Glomerular visceral epithelial cell (primary cell): Measurements from ENCODE around the gene CRIM1.

Experiments
- DNase-seq: peaks from one replicate; pipeline ENCODE4 v3.0.0-alpha.2; 2016; ENCODE audit errors: extremely low spot score

Gene CRIM1

GRCh38 chr2:36455788-36456187 is 100.2 kb downstream of the CRIM1 start:
- DNase-seq: no peak

GRCh38 chr2:36456227-36457175 is 100.9 kb downstream of the CRIM1 start:
- no peak for DNase-seq

GRCh38 chr2:36458106-36458505 is 102.5 kb downstream of the CRIM1 start:
- DNase-seq: no peak

GRCh38 chr2:36459725-36460137 is 104.2 kb downstream of the CRIM1 start:
- DNase-seq: peak; percentile 70

GRCh38 chr2:36461039-36461681 is 105.6 kb downstream of the CRIM1 start:
- peak; percentile 82 for DNase-seq

GRCh38 chr2:36462311-36462935 is 106.8 kb downstream of the CRIM1 start:
- no peak for DNase-seq

GRCh38 chr2:36463365-36463764 is 107.8 kb downstream of the CRIM1 start:
- DNase-seq: no peak

- DNase-seq: no peak
Measured at GRCh38 chr2:36464006-36464721, 108.6 kb downstream of the CRIM1 start.

- DNase-seq: no peak
Measured at GRCh38 chr2:36466135-36466534, 110.6 kb downstream of the CRIM1 start.

- peak; percentile 52 for DNase-seq
Measured at GRCh38 chr2:36468463-36469105, 113.0 kb downstream of the CRIM1 start.

- no peak for DNase-seq
Measured at GRCh38 chr2:36469106-36469477, 113.5 kb downstream of the CRIM1 start.

- no peak for DNase-seq
Measured at GRCh38 chr2:36469710-36470109, 114.1 kb downstream of the CRIM1 start.

- no peak for DNase-seq
Measured at GRCh38 chr2:36473230-36473629, 117.7 kb downstream of the CRIM1 start.

- DNase-seq: peak; percentile 57
Measured at GRCh38 chr2:36476411-36476810, 120.8 kb downstream of the CRIM1 start.

GRCh38 chr2:36477315-36477714 is 121.7 kb downstream of the CRIM1 start:
- DNase-seq: no peak

GRCh38 chr2:36477746-36478145 is 122.2 kb downstream of the CRIM1 start:
- no peak for DNase-seq

GRCh38 chr2:36478332-36478738 is 122.8 kb downstream of the CRIM1 start:
- DNase-seq: peak; percentile 87

- DNase-seq: no peak
Measured at GRCh38 chr2:36478999-36479398, 123.4 kb downstream of the CRIM1 start.

- no peak for DNase-seq
Measured at GRCh38 chr2:36479406-36479805, 123.8 kb downstream of the CRIM1 start.

- DNase-seq: no peak
Measured at GRCh38 chr2:36480028-36480427, 124.5 kb downstream of the CRIM1 start.

- no peak for DNase-seq
Measured at GRCh38 chr2:36480636-36481035, 125.1 kb downstream of the CRIM1 start.
